Testis (tissue), 3 donors: ENCODE measurements around the gene SLC7A9. TPM values are rescaled to one million over a fixed set of nuclear protein-coding genes. Genes with fewer than 3 reads are reported as not detected.

Experiments used
- DNase-seq: peaks from one replicate; pipeline ENCODE4 v3.0.0-alpha.2; 2019
- H3K27ac ChIP-seq, 2 donors: fragments of 200-600 bp; sonication (generic); one replicate each; pipeline ENCODE4 v1.5.1; 2019
- H3K27me3 ChIP-seq: fragments of 200-600 bp; sonication (generic); one replicate; pipeline ENCODE4 v1.5.1; 2019
- H3K36me3 ChIP-seq: fragments of 200-600 bp; sonication (generic); one replicate; pipeline ENCODE4 v1.5.1; 2017; ENCODE audit warnings: low read depth; ENCODE audit errors: missing control alignments
- H3K4me1 ChIP-seq: fragments of 200-600 bp; sonication (generic); one replicate; pipeline ENCODE4 v1.5.1; 2019
- H3K4me3 ChIP-seq, 2 donors: fragments of 200-600 bp; sonication (generic); one replicate each; pipeline ENCODE4 v1.5.1; 2017 to 2019
- H3K9me3 ChIP-seq: fragments of 200-600 bp; sonication (generic); one replicate; pipeline ENCODE4 v1.5.1; 2017
- POLR2A ChIP-seq: fragments of 450-650 bp; IDR thresholded peaks from one replicate; pipeline ENCODE4 v1.6.1; 2017; ENCODE audit warnings: antibody characterized with exemption, mild to moderate bottlenecking, moderate library complexity
- WGBS, 2 donors: methylation state at CpG; one replicate each; pipeline ENCODE4 v1.1.5; 2018; 5-methylcytosine and 5-hydroxymethylcytosine counted together
- intact Hi-C: fragments of 100-400 bp; cut with DNase I; formaldehyde crosslinking; loops from one replicate; pipeline ENCODE4 v1.15.1; 2023; ENCODE audit warnings: low total_unique reads
- polyA plus RNA-seq: library from polyadenylated mRNA; stranded (reverse); fragments of 350-450 nt; fragmentation: Illumina TruSeq; extraction: RNeasy Lipid Tissue Mini Kit (QIAGEN cat#74804); gene quantifications from one replicate; pipeline ENCODE4 v1.2.3, GENCODE V29; 2014; ENCODE audit warnings: low read depth, low replicate concordance; ENCODE audit not compliant: insufficient read depth
- total RNA-seq, 2 donors: library from RNA; depleted of rRNA; stranded (reverse); fragments of >200 nt; gene quantifications; one replicate each; pipeline ENCODE4 v1.2.3, GENCODE V29; 2016
- TF ChIP-seq, protein P1 (sequence below), 3 experiments: fragments of 450-650 bp in 2 of 3; fragments of 200-600 bp in 1 of 3; sonication (generic) in 1 of 3; IDR thresholded peaks; one replicate each; pipeline ENCODE4 v1.5.1; 2016 to 2019; ENCODE audit warnings: antibody characterized with exemption in 3 of 3, mild to moderate bottlenecking in 2 of 3, moderate library complexity in 1 of 3

The SLC7A9 gene
- total and polyA plus RNA-seq, 3 donors from 2014 or later: 0.79 to 1.6 (median 1.2) TPM

GRCh38 chr19:32873247-32873959 is 3.8 kb upstream of the SLC7A9 start:
- Histone ChIP-seq H3K4me3 (no peak overlapping the region), H3K27me3 (no peaks in the 10 kb centered on the region), H3K9me3 (no peaks in the 10 kb centered on the region), H3K4me1 (no peaks in the 10 kb centered on the region), H3K27ac (no peak overlapping the region), H3K36me3 (no peaks in the 10 kb centered on the region)
- WGBS, 2 donors: 80 to 88% methylated on average over 15 to 18 of the region's 18 CpGs
- no peak for DNase-seq
- intact Hi-C loops: no loop called here
- TF ChIP-seq, protein P1, sequence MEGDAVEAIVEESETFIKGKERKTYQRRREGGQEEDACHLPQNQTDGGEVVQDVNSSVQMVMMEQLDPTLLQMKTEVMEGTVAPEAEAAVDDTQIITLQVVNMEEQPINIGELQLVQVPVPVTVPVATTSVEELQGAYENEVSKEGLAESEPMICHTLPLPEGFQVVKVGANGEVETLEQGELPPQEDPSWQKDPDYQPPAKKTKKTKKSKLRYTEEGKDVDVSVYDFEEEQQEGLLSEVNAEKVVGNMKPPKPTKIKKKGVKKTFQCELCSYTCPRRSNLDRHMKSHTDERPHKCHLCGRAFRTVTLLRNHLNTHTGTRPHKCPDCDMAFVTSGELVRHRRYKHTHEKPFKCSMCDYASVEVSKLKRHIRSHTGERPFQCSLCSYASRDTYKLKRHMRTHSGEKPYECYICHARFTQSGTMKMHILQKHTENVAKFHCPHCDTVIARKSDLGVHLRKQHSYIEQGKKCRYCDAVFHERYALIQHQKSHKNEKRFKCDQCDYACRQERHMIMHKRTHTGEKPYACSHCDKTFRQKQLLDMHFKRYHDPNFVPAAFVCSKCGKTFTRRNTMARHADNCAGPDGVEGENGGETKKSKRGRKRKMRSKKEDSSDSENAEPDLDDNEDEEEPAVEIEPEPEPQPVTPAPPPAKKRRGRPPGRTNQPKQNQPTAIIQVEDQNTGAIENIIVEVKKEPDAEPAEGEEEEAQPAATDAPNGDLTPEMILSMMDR (IDR thresholded peaks at IDR 0.05): no peak
- TF ChIP-seq POLR2A: no peak

- Histone ChIP-seq H3K36me3 (no peaks in the 10 kb centered on the region), H3K4me3 (no peak overlapping the region), H3K9me3 (no peaks in the 10 kb centered on the region), H3K27ac (no peak overlapping the region), H3K27me3 (no peaks in the 10 kb centered on the region), H3K4me1 (no peaks in the 10 kb centered on the region)
- intact Hi-C loops: no loop called here
- no peak for DNase-seq
- TF ChIP-seq, protein P1 (IDR thresholded peaks at IDR 0.05): no peak
- no peak for TF ChIP-seq POLR2A
- WGBS, 2 donors: 94 to 95% methylated on average over 3 of the region's 3 CpGs
Observed at GRCh38 chr19:32872391-32872790, 2.8 kb upstream of the SLC7A9 start.

DNA sequence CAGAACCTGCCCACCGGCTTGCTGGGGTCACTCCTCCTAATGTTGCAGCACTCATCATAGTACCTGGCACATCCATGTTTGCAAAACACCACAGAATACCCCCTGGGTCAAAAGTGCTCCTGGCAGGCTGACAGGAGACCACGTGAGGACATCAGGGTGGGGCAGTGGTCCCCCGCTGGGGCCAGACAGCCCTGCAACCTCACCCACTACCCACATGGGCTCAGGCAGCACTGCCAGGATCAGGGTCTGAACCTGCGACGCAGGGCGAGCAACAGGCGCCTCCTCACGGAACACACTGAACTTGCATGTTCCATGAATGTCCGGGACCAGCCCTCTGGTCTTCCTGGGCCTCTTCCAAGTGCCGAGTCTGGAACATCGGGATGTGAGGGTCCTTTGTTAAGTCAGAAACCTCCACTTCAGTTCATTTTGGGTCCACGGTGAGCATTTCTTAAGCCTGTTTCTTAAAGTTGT is 1.4 kb upstream of the SLC7A9 start:
- no peak overlapping the region for H3K27ac ChIP-seq
- no peak overlapping the region for H3K4me3 ChIP-seq
- H3K4me1 ChIP-seq: no peaks in the 10 kb centered on the region
- H3K27me3 ChIP-seq: no peaks in the 10 kb centered on the region
- intact Hi-C loops: no loop called here
- no peaks in the 10 kb centered on the region for H3K9me3 ChIP-seq
- TF ChIP-seq, protein P1 (IDR thresholded peaks at IDR 0.05): no peak
- TF ChIP-seq POLR2A: no peak
- WGBS, 2 donors: 65 to 68% methylated on average over 7 to 12 of the region's 12 CpGs
- H3K36me3 ChIP-seq: no peaks in the 10 kb centered on the region
- no peak for DNase-seq

GRCh38 chr19:32869966-32870573 is 503 bp upstream of the SLC7A9 start:
- TF ChIP-seq, protein P1 (IDR thresholded peaks at IDR 0.05): no peak
- no peak for TF ChIP-seq POLR2A
- no peaks in the 10 kb centered on the region for H3K4me1 ChIP-seq
- DNase-seq: no peak
- no peak overlapping the region for H3K4me3 ChIP-seq
- no peaks in the 10 kb centered on the region for H3K9me3 ChIP-seq
- 65 to 81% methylated on average over 7 to 18 of the region's 18 CpGs for WGBS, 2 donors
- no peaks in the 10 kb centered on the region for H3K27me3 ChIP-seq
- intact Hi-C loops: no loop called here
- no peak overlapping the region for H3K27ac ChIP-seq
- H3K36me3 ChIP-seq: no peaks in the 10 kb centered on the region
